K562 (cell line): ENCODE data around the gene ELOVL5. TPM values are rescaled to one million over a fixed set of nuclear protein-coding genes. Genes with fewer than 3 reads are reported as not detected.

Experiments
- ATF7 ChIP-seq: fragments of 450-650 bp; IDR thresholded peaks from 2 replicates; pipeline ENCODE4 v1.7.1; 2014; ENCODE audit warnings: mild to moderate bottlenecking, moderate library complexity
- CBX3 ChIP-seq, 2 experiments: IDR thresholded peaks; 1 replicate in 1 of 2; 2 replicates in 1 of 2; pipeline ENCODE4 v1.6.1; 2012; ENCODE audit warnings: inconsistent platforms in 2 of 2, low read length in 2 of 2, borderline replicate concordance in 1 of 2, control low read depth in 1 of 2
- DDX20 ChIP-seq: fragments of 450-650 bp; IDR thresholded peaks from 2 replicates; pipeline ENCODE4 v1.6.1; 2016; ENCODE audit warnings: missing genetic modification characterization, low read depth, mild to moderate bottlenecking, missing compliant biosample characterization, moderate library complexity
- DNMT1 ChIP-seq: fragments of 450-650 bp; IDR thresholded peaks from 2 replicates; pipeline ENCODE4 v1.6.1; 2016; ENCODE audit warnings: antibody characterized with exemption, mild to moderate bottlenecking
- DPF2 ChIP-seq: fragments of 450-650 bp; IDR thresholded peaks from 2 replicates; pipeline ENCODE4 v1.6.1; 2016
- EP400 ChIP-seq: fragments of 450-650 bp; IDR thresholded peaks from 2 replicates; pipeline ENCODE4 v1.6.1; 2017; ENCODE audit warnings: antibody characterized with exemption, mild to moderate bottlenecking, moderate library complexity
- ETV1 ChIP-seq: fragments of 450-650 bp; conservative IDR thresholded peaks from 2 replicates; pipeline ENCODE4 v1.6.1; 2016; ENCODE audit warnings: missing genetic modification characterization, control low read depth, low read depth, missing compliant biosample characterization
- GATAD2A ChIP-seq: fragments of 450-650 bp; IDR thresholded peaks from 2 replicates; pipeline ENCODE4 v1.6.1; 2017
- GTF2E2 ChIP-seq: fragments of 200-800 bp; sonication (Bioruptor generic); IDR thresholded peaks from 2 replicates; pipeline ENCODE4 v1.6.1; 2016; ENCODE audit warnings: missing genetic modification characterization, missing compliant biosample characterization
- MEIS2 ChIP-seq: fragments of 450-650 bp; IDR thresholded peaks from 2 replicates; pipeline ENCODE4 v1.6.1; 2014; ENCODE audit warnings: mild to moderate bottlenecking; ENCODE audit not compliant: partially characterized antibody
- NCOA4 ChIP-seq: fragments of 450-650 bp; IDR thresholded peaks from 2 replicates; pipeline ENCODE4 v1.6.1; 2018; ENCODE audit warnings: mild to moderate bottlenecking; ENCODE audit not compliant: partially characterized antibody
- RCOR1 ChIP-seq, 2 experiments: IDR thresholded peaks; 2 replicates each; pipeline ENCODE4 v1.6.1; 2012; ENCODE audit warnings: low read depth in 2 of 2, low read length in 2 of 2, borderline replicate concordance in 1 of 2, improper control_type of control experiment in 1 of 2
- SLC30A9 ChIP-seq: fragments of 250-450 bp; sonication (Bioruptor Pico); IDR thresholded peaks from 2 replicates; pipeline ENCODE4 v1.8.0; 2022; ENCODE audit warnings: mild to moderate bottlenecking, moderate library complexity
- SMC3 ChIP-seq: conservative IDR thresholded peaks from 2 replicates; pipeline ENCODE4 v1.6.1; 2011; ENCODE audit warnings: low read depth, low read length, improper control_type of control experiment; ENCODE audit not compliant: insufficient read depth
- YBX1 ChIP-seq: fragments of 450-650 bp; IDR thresholded peaks from 2 replicates; pipeline ENCODE4 v1.7.1; 2016; ENCODE audit warnings: mild to moderate bottlenecking
- ZNF165 ChIP-seq: fragments of 250-450 bp; sonication (Bioruptor Pico); IDR thresholded peaks from 2 replicates; pipeline ENCODE4 v1.4.0; 2020; ENCODE audit warnings: borderline replicate concordance
- polyA plus RNA-seq, 8 experiments: library from polyadenylated mRNA; depleted of rRNA in 4 of 8; stranded (reverse) in 5 of 8; unstranded in 3 of 8; fragments of >200 nt; fragmentation: Nextera tagmentation in 2 of 8; fragmentation: Illumina TruSeq in 1 of 8; extraction: Ambion mirVana in 2 of 8; extraction: Trizol in 1 of 8; gene quantifications; 2 replicates each; pipeline versions ENCODE4 v1.2.1 to v1.2.3, GENCODE V29; 2011 to 2014; ENCODE audit warnings: inconsistent platforms in 1 of 8, missing spikeins in 1 of 8
- total RNA-seq, 7 experiments: library from RNA; depleted of rRNA in 6 of 7; stranded (reverse); fragments of >200 nt in 6 of 7; fragmentation: Illumina TruSeq in 2 of 7; extraction: Trizol in 2 of 7; gene quantifications; 2 replicates each; pipeline versions ENCODE4 v1.2.1 to v1.2.3, GENCODE V29; 2011 to 2021; ENCODE audit warnings: low replicate concordance in 1 of 7
- TF ChIP-seq, protein P1 (sequence below): fragments of 250-450 bp; sonication (Bioruptor Pico); IDR thresholded peaks from 2 replicates; pipeline ENCODE4 v1.8.0; 2021; ENCODE audit warnings: mild to moderate bottlenecking, moderate library complexity
- TF ChIP-seq, protein P2 (sequence below): sonication (generic); formaldehyde crosslinking; IDR thresholded peaks from 2 replicates; pipeline ENCODE4 v1.8.1; 2023; ENCODE audit warnings: mild to moderate bottlenecking, missing genetic modification reagents
- TF ChIP-seq, protein P3 (sequence below): fragments of 200-800 bp; sonication (Bioruptor generic); IDR thresholded peaks from 2 replicates; pipeline ENCODE4 v1.6.1; 2016; ENCODE audit warnings: missing genetic modification characterization, missing compliant biosample characterization

Gene ELOVL5
- total and polyA plus RNA-seq, 9 of the 15 experiments (the other 6 are each of a cell fraction or from before 2014, with no cell fraction given), result 70.6 to 245 (median 132) TPM

DNA sequence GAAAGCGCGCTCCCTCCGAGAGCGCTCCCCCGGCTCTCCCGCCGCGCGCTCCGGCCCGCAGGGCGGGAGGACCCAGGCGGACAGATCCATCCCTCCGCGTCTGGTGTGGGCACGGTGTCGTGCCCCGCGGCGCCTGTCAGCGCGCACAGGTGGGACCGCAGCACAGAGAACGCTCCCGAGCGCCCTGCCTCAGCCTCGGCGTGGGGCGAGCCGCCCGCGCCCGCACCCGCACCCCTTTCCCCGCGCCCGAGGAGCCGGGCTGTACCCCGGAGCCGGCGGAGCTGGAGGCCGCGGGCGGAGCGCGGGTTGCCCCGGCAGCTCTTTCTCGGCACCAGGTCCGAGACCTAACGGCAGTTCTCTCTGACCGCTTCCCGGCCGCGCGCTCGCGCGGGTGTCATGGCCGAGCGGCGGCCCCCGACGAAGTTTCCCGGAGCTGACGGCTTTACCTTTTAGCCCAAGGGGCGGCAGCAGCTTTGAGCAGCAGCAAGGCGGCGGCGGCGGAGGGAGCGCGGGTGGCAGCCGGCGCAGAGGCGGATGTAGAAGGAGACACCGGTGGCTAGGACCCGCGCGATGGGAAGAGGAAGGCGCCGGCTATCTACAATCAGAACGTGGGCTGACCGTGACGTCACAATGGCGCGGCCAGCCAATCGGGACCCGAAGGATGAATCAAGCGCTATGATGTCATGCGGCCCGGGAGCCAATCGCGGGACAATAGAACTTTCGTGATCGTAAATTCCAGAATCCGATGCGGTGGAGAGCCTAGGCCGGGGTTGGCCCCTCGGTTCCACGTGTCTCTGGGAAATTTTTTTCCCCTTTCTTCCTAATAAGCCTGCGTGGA, at the start of gene ELOVL5 (continued):
- TF ChIP-seq, protein P1, sequence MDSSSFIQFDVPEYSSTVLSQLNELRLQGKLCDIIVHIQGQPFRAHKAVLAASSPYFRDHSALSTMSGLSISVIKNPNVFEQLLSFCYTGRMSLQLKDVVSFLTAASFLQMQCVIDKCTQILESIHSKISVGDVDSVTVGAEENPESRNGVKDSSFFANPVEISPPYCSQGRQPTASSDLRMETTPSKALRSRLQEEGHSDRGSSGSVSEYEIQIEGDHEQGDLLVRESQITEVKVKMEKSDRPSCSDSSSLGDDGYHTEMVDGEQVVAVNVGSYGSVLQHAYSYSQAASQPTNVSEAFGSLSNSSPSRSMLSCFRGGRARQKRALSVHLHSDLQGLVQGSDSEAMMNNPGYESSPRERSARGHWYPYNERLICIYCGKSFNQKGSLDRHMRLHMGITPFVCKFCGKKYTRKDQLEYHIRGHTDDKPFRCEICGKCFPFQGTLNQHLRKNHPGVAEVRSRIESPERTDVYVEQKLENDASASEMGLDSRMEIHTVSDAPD (CRISPR knock-in tag), result no peak
- TF ChIP-seq DDX20 (tag), result no peak
- TF ChIP-seq DNMT1, result no peak
- TF ChIP-seq YBX1, result no peak
- no peak for TF ChIP-seq ZNF165 (CRISPR knock-in tag)
- TF ChIP-seq DPF2, result no peak
- TF ChIP-seq MEIS2, result peak; percentile 74
- peak; percentile 56 for TF ChIP-seq ETV1
- TF ChIP-seq, protein P2, sequence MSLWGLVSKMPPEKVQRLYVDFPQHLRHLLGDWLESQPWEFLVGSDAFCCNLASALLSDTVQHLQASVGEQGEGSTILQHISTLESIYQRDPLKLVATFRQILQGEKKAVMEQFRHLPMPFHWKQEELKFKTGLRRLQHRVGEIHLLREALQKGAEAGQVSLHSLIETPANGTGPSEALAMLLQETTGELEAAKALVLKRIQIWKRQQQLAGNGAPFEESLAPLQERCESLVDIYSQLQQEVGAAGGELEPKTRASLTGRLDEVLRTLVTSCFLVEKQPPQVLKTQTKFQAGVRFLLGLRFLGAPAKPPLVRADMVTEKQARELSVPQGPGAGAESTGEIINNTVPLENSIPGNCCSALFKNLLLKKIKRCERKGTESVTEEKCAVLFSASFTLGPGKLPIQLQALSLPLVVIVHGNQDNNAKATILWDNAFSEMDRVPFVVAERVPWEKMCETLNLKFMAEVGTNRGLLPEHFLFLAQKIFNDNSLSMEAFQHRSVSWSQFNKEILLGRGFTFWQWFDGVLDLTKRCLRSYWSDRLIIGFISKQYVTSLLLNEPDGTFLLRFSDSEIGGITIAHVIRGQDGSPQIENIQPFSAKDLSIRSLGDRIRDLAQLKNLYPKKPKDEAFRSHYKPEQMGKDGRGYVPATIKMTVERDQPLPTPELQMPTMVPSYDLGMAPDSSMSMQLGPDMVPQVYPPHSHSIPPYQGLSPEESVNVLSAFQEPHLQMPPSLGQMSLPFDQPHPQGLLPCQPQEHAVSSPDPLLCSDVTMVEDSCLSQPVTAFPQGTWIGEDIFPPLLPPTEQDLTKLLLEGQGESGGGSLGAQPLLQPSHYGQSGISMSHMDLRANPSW (CRISPR knock-in tag), result peak; percentile 58; the same call in 1 of the 2 replicates
- no peak for TF ChIP-seq CBX3 (IDR thresholded peaks at IDR 0.05; ENCODE audit: borderline replicate concordance in 1 of 2, low read length in 2 of 2)
- no peak for TF ChIP-seq SMC3
- TF ChIP-seq EP400, result peak; percentile 90
- peak; percentile 57; the same call in 1 of the 2 replicates for TF ChIP-seq GTF2E2 (tag)
- TF ChIP-seq RCOR1 (IDR thresholded peaks at IDR 0.05; ENCODE audit: borderline replicate concordance in 1 of 2, low read depth in 2 of 2, low read length in 2 of 2), result peak in 1 of 2 experiments; percentile 91; a peak in 2 of 4 replicates
- TF ChIP-seq, protein P3, sequence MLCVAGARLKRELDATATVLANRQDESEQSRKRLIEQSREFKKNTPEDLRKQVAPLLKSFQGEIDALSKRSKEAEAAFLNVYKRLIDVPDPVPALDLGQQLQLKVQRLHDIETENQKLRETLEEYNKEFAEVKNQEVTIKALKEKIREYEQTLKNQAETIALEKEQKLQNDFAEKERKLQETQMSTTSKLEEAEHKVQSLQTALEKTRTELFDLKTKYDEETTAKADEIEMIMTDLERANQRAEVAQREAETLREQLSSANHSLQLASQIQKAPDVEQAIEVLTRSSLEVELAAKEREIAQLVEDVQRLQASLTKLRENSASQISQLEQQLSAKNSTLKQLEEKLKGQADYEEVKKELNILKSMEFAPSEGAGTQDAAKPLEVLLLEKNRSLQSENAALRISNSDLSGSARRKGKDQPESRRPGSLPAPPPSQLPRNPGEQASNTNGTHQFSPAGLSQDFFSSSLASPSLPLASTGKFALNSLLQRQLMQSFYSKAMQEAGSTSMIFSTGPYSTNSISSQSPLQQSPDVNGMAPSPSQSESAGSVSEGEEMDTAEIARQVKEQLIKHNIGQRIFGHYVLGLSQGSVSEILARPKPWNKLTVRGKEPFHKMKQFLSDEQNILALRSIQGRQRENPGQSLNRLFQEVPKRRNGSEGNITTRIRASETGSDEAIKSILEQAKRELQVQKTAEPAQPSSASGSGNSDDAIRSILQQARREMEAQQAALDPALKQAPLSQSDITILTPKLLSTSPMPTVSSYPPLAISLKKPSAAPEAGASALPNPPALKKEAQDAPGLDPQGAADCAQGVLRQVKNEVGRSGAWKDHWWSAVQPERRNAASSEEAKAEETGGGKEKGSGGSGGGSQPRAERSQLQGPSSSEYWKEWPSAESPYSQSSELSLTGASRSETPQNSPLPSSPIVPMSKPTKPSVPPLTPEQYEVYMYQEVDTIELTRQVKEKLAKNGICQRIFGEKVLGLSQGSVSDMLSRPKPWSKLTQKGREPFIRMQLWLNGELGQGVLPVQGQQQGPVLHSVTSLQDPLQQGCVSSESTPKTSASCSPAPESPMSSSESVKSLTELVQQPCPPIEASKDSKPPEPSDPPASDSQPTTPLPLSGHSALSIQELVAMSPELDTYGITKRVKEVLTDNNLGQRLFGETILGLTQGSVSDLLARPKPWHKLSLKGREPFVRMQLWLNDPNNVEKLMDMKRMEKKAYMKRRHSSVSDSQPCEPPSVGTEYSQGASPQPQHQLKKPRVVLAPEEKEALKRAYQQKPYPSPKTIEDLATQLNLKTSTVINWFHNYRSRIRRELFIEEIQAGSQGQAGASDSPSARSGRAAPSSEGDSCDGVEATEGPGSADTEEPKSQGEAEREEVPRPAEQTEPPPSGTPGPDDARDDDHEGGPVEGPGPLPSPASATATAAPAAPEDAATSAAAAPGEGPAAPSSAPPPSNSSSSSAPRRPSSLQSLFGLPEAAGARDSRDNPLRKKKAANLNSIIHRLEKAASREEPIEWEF (CRISPR knock-in tag), result no peak
- no peak for TF ChIP-seq NCOA4
- peak; percentile 98 for TF ChIP-seq ATF7
- TF ChIP-seq GATAD2A, result peak; percentile 15; the same call in 1 of the 2 replicates
- no peak for TF ChIP-seq SLC30A9 (CRISPR knock-in tag)
